Upper lobe of left lung (tissue), 6 donors: Measurements from ENCODE around the gene DDHD1. TPM values are rescaled to one million over a fixed set of nuclear protein-coding genes. Genes with fewer than 3 reads are reported as not detected.

Experiments
- ATAC-seq, 2 donors: fragments of 200-7000 bp; cut with Tn5 transposase; one replicate each; pipeline ENCODE4 v1.9.1; 2022; ENCODE audit warnings: mild to moderate bottlenecking in 2 of 2, moderate library complexity in 2 of 2; ENCODE audit not compliant: low FRiP score in 2 of 2
- DNase-seq, 2 donors: peaks; one replicate each; pipeline ENCODE4 v3.0.0-alpha.2; 2019 to 2020
- H3K27ac ChIP-seq, 4 donors: fragments of 200-600 bp; sonication (generic); one replicate each; pipeline ENCODE4 v1.5.1; 2016 to 2019
- H3K27me3 ChIP-seq, 4 donors: fragments of 200-600 bp; sonication (generic); one replicate each; pipeline ENCODE4 v1.5.1; 2017 to 2019
- H3K36me3 ChIP-seq, 4 donors: fragments of 200-600 bp; sonication (generic); one replicate each; pipeline ENCODE4 v1.5.1; 2016 to 2019
- H3K4me1 ChIP-seq, 4 donors: fragments of 200-600 bp; sonication (generic); one replicate each; pipeline ENCODE4 v1.5.1; 2018 to 2019
- H3K4me3 ChIP-seq, 4 donors: fragments of 200-600 bp; sonication (generic); one replicate each; pipeline ENCODE4 v1.5.1; 2017 to 2019; ENCODE audit warnings: mild to moderate bottlenecking in 2 of 4, moderate library complexity in 1 of 4
- H3K9me3 ChIP-seq, 4 donors: fragments of 200-600 bp; sonication (generic); one replicate each; pipeline ENCODE4 v1.5.1; 2018 to 2019
- EP300 ChIP-seq, 4 donors: sonication (generic); formaldehyde crosslinking; IDR thresholded peaks; one replicate each; pipeline ENCODE4 v1.5.1; 2017; ENCODE audit warnings: antibody characterized with exemption in 4 of 4, control low read depth in 2 of 4
- POLR2A ChIP-seq, 4 donors: fragments of 450-650 bp; IDR thresholded peaks; one replicate each; pipeline ENCODE4 v1.5.1; 2016 to 2017; ENCODE audit warnings: antibody characterized with exemption in 4 of 4, mild to moderate bottlenecking in 2 of 4
- POLR2AphosphoS5 ChIP-seq, 2 donors: sonication (generic); formaldehyde crosslinking; IDR thresholded peaks; one replicate each; pipeline ENCODE4 v1.5.1; 2017; ENCODE audit warnings: antibody characterized with exemption in 2 of 2
- WGBS, 2 donors: methylation state at CpG; one replicate each; pipeline ENCODE4 v1.1.5; 2017 to 2018; 5-methylcytosine and 5-hydroxymethylcytosine counted together
- total RNA-seq, 6 donors: library from RNA; depleted of rRNA in 4 of 6; stranded (reverse); fragments of >200 nt in 4 of 6; gene quantifications; one replicate each; pipeline versions ENCODE4 v1.1.0 to v1.2.1, GENCODE V29; 2016 to 2021
- TF ChIP-seq, protein P1 (sequence below), 6 experiments: fragments of 450-650 bp in 4 of 6; fragments of 200-600 bp in 2 of 6; sonication (generic) in 2 of 6; IDR thresholded peaks; one replicate each; pipeline ENCODE4 v1.5.1; 2016 to 2019; ENCODE audit warnings: antibody characterized with exemption in 6 of 6
- donor health status: DM: no; HTN: no; CAD: no; lungs with moderate emphysema.
- donor health status: DM: no; HTN: yes; CAD: no; lungs with severe emphysema.

Gene DDHD1
- total RNA-seq, 6 donors from 2014 or later, result 18.4 to 30.8 (median 25.8) TPM

DNA sequence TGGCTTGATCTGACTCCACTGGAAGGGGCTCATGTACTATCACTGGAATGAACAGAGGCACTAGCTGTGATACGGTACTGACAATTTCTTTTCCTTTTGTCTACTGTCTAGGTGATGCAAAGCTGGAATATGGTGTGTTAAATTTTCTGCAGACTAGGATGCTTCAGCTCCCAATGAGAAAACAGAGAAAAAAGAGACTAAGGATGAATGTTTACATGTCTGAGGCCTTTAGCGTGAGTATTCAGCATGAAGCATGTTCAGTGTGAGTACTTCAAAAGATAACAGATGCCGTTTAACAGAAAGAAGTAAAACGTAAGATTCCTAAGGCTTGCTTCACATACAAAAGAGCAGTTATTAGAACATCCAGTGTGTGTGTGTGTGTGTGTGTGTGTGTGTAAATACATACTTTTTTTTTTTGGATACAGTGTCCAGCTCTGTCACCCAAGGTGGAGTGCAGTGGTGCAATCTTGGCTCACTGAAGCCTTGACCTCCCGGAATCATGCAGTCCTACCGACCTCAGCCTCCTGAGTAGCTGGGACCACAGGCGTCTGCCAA lies 110.0 kb downstream of the DDHD1 start:
- Histone ChIP-seq H3K4me3 (no peak overlapping the region), H3K9me3 (no peaks in the 10 kb centered on the region), H3K36me3 (no peaks in the 10 kb centered on the region), H3K27ac (peak overlapping the region in 3 of 4 donors; percentile 4 to 62 (median 40)), H3K4me1 (peaks cover 0 to 12% (median 5%) of the 10 kb centered on the region in 4 donors), H3K27me3 (no peaks in the 10 kb centered on the region)
- peak in 1 of 2 donors; percentile 31 for ATAC-seq
- no peak for DNase-seq
- WGBS, 2 donors, result 67 to 68% methylated on average over 7 of the region's 7 CpGs
- TF ChIP-seq, protein P1, sequence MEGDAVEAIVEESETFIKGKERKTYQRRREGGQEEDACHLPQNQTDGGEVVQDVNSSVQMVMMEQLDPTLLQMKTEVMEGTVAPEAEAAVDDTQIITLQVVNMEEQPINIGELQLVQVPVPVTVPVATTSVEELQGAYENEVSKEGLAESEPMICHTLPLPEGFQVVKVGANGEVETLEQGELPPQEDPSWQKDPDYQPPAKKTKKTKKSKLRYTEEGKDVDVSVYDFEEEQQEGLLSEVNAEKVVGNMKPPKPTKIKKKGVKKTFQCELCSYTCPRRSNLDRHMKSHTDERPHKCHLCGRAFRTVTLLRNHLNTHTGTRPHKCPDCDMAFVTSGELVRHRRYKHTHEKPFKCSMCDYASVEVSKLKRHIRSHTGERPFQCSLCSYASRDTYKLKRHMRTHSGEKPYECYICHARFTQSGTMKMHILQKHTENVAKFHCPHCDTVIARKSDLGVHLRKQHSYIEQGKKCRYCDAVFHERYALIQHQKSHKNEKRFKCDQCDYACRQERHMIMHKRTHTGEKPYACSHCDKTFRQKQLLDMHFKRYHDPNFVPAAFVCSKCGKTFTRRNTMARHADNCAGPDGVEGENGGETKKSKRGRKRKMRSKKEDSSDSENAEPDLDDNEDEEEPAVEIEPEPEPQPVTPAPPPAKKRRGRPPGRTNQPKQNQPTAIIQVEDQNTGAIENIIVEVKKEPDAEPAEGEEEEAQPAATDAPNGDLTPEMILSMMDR (IDR thresholded peaks at IDR 0.05), result no peak
- TF ChIP-seq POLR2AphosphoS5 (IDR thresholded peaks at IDR 0.05), result no peak
- no peak for TF ChIP-seq EP300 (IDR thresholded peaks at IDR 0.05)
- no peak for TF ChIP-seq POLR2A (IDR thresholded peaks at IDR 0.05)

GRCh38 chr14:53042480-53042879 lies 110.6 kb downstream of the DDHD1 start:
- DNase-seq (no peak), ATAC-seq (peak in 1 of 2 donors; percentile 48)
- no peak for TF ChIP-seq POLR2A (IDR thresholded peaks at IDR 0.05)
- no peak for TF ChIP-seq EP300 (IDR thresholded peaks at IDR 0.05)
- no peak for TF ChIP-seq POLR2AphosphoS5 (IDR thresholded peaks at IDR 0.05)
- TF ChIP-seq, protein P1 (IDR thresholded peaks at IDR 0.05), result no peak
- Histone ChIP-seq H3K4me1 (peaks cover 0 to 12% (median 5%) of the 10 kb centered on the region in 4 donors), H3K27me3 (no peaks in the 10 kb centered on the region), H3K4me3 (no peak overlapping the region), H3K27ac (peak overlapping the region in 3 of 4 donors; percentile 4 to 62 (median 40)), H3K9me3 (no peaks in the 10 kb centered on the region), H3K36me3 (no peaks in the 10 kb centered on the region)
- WGBS, 2 donors, result 51 to 54% methylated on average over 4 of the region's 4 CpGs

DNA sequence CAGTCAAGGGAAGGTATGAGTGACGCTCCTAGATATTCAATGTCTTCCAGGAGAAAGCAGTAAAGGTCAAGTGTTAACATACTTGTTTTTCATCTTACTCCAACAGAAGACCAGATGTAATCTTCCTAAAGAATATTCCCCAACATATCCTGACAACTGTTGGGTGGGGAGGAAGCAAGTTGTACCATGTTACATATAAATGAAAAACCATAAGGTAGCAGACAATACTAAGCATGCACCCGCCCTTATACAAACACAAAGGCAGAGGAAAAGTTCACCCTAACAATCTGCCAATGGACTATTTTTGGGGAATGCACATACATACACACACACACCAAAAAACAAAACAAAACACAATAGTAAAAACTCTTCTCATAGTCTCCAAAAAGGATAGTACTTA lies 112.1 kb downstream of the DDHD1 start:
- no peak for TF ChIP-seq EP300 (IDR thresholded peaks at IDR 0.05)
- TF ChIP-seq POLR2AphosphoS5 (IDR thresholded peaks at IDR 0.05), result no peak
- TF ChIP-seq, protein P1 (IDR thresholded peaks at IDR 0.05), result no peak
- TF ChIP-seq POLR2A (IDR thresholded peaks at IDR 0.05), result no peak

GRCh38 chr14:53038629-53039028 lies 114.5 kb downstream of the DDHD1 start:
- no peak overlapping the region for H3K27ac ChIP-seq
- TF ChIP-seq POLR2AphosphoS5 (IDR thresholded peaks at IDR 0.05), result no peak
- no peak for TF ChIP-seq EP300 (IDR thresholded peaks at IDR 0.05)
- TF ChIP-seq POLR2A (IDR thresholded peaks at IDR 0.05), result no peak
- TF ChIP-seq, protein P1 (IDR thresholded peaks at IDR 0.05), result no peak
- ATAC-seq, result no peak
- H3K36me3 ChIP-seq, result no peaks in the 10 kb centered on the region
- H3K27me3 ChIP-seq, result no peaks in the 10 kb centered on the region
- no peaks in the 10 kb centered on the region for H3K9me3 ChIP-seq
- H3K4me1 ChIP-seq, result peaks cover 0 to 12% (median 5%) of the 10 kb centered on the region in 4 donors
- WGBS, 2 donors, result 94 to 95% methylated on average over 3 of the region's 3 CpGs
- no peak for DNase-seq
- no peak overlapping the region for H3K4me3 ChIP-seq

More for the DNA sequence above, 112.1 kb downstream of the DDHD1 start:
- Histone ChIP-seq H3K27me3 (no peaks in the 10 kb centered on the region), H3K36me3 (no peaks in the 10 kb centered on the region), H3K4me1 (peaks cover 0 to 12% (median 5%) of the 10 kb centered on the region in 4 donors), H3K27ac (peak overlapping the region in 1 of 4 donors; percentile 55), H3K9me3 (no peaks in the 10 kb centered on the region), H3K4me3 (no peak overlapping the region)
- DNase-seq, result no peak
- ATAC-seq, result no peak
- 67 to 80% methylated on average over 2 of the region's 2 CpGs for WGBS, 2 donors

DNA sequence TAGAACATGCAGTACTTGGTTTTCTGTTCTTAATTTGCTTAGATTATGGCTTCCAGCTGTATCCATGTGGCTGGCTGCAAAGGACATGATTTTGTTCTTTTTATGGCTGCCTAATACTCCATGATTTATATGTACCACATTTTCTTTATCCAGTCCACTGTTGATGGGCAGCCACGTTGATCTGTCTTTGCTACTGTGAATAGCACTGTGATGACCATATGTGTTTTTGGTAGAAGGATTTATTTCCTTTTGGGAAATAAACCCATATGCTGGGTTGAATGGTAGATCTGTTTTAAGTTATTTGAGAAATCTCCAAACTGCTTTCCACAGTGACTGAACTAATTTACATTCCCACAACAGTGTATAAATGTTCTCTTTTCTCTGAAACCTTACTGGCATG lies 116.1 kb downstream of the DDHD1 start:
- Histone ChIP-seq H3K4me1 (peaks cover 7 to 22% (median 8%) of the 10 kb centered on the region in 4 donors), H3K4me3 (no peak overlapping the region), H3K27me3 (no peaks in the 10 kb centered on the region), H3K27ac (no peak overlapping the region), H3K9me3 (no peaks in the 10 kb centered on the region), H3K36me3 (no peaks in the 10 kb centered on the region)
- WGBS, 2 donors, result 91 to 97% methylated on average over 1 of the region's 1 CpG
- ATAC-seq (no peak), DNase-seq (no peak)
- TF ChIP-seq POLR2AphosphoS5 (IDR thresholded peaks at IDR 0.05), result no peak
- TF ChIP-seq, protein P1 (IDR thresholded peaks at IDR 0.05), result no peak
- no peak for TF ChIP-seq POLR2A (IDR thresholded peaks at IDR 0.05)
- no peak for TF ChIP-seq EP300 (IDR thresholded peaks at IDR 0.05)
